ENCODE measurements around the gene STN1. TPM values are rescaled to one million over a fixed set of nuclear protein-coding genes. Genes with fewer than 3 reads are reported as not detected.

STN1 gene
- total and polyA plus RNA-seq, 2 of the 8 experiments (the other 6 are each of a cell fraction or from before 2014, with no cell fraction given) = 10.1 to 12.4 TPM

DNA sequence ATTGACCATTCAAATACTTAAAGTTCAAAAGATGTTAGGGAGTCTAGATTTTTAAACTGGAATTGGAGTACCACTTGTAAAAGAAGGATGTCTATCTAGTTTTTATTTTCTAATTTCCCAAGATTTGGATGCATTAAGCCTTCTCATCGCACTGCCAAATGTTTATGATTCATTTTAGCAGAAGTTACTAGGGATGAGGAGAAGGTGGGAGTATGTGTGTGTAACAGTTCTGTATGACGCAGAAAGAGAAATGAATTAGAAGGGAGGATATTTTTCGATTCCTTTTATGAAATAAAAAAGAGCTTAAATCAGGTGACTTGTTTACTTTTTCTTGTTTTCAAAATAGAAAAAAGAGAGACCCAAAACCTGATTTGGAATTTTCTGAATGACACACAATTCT is 42.1 kb upstream of the STN1 start (continued):
- TF ChIP-seq, protein P1, sequence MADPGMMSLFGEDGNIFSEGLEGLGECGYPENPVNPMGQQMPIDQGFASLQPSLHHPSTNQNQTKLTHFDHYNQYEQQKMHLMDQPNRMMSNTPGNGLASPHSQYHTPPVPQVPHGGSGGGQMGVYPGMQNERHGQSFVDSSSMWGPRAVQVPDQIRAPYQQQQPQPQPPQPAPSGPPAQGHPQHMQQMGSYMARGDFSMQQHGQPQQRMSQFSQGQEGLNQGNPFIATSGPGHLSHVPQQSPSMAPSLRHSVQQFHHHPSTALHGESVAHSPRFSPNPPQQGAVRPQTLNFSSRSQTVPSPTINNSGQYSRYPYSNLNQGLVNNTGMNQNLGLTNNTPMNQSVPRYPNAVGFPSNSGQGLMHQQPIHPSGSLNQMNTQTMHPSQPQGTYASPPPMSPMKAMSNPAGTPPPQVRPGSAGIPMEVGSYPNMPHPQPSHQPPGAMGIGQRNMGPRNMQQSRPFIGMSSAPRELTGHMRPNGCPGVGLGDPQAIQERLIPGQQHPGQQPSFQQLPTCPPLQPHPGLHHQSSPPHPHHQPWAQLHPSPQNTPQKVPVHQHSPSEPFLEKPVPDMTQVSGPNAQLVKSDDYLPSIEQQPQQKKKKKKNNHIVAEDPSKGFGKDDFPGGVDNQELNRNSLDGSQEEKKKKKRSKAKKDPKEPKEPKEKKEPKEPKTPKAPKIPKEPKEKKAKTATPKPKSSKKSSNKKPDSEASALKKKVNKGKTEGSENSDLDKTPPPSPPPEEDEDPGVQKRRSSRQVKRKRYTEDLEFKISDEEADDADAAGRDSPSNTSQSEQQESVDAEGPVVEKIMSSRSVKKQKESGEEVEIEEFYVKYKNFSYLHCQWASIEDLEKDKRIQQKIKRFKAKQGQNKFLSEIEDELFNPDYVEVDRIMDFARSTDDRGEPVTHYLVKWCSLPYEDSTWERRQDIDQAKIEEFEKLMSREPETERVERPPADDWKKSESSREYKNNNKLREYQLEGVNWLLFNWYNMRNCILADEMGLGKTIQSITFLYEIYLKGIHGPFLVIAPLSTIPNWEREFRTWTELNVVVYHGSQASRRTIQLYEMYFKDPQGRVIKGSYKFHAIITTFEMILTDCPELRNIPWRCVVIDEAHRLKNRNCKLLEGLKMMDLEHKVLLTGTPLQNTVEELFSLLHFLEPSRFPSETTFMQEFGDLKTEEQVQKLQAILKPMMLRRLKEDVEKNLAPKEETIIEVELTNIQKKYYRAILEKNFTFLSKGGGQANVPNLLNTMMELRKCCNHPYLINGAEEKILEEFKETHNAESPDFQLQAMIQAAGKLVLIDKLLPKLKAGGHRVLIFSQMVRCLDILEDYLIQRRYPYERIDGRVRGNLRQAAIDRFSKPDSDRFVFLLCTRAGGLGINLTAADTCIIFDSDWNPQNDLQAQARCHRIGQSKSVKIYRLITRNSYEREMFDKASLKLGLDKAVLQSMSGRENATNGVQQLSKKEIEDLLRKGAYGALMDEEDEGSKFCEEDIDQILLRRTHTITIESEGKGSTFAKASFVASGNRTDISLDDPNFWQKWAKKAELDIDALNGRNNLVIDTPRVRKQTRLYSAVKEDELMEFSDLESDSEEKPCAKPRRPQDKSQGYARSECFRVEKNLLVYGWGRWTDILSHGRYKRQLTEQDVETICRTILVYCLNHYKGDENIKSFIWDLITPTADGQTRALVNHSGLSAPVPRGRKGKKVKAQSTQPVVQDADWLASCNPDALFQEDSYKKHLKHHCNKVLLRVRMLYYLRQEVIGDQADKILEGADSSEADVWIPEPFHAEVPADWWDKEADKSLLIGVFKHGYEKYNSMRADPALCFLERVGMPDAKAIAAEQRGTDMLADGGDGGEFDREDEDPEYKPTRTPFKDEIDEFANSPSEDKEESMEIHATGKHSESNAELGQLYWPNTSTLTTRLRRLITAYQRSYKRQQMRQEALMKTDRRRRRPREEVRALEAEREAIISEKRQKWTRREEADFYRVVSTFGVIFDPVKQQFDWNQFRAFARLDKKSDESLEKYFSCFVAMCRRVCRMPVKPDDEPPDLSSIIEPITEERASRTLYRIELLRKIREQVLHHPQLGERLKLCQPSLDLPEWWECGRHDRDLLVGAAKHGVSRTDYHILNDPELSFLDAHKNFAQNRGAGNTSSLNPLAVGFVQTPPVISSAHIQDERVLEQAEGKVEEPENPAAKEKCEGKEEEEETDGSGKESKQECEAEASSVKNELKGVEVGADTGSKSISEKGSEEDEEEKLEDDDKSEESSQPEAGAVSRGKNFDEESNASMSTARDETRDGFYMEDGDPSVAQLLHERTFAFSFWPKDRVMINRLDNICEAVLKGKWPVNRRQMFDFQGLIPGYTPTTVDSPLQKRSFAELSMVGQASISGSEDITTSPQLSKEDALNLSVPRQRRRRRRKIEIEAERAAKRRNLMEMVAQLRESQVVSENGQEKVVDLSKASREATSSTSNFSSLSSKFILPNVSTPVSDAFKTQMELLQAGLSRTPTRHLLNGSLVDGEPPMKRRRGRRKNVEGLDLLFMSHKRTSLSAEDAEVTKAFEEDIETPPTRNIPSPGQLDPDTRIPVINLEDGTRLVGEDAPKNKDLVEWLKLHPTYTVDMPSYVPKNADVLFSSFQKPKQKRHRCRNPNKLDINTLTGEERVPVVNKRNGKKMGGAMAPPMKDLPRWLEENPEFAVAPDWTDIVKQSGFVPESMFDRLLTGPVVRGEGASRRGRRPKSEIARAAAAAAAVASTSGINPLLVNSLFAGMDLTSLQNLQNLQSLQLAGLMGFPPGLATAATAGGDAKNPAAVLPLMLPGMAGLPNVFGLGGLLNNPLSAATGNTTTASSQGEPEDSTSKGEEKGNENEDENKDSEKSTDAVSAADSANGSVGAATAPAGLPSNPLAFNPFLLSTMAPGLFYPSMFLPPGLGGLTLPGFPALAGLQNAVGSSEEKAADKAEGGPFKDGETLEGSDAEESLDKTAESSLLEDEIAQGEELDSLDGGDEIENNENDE (IDR thresholded peaks at IDR 0.05; ENCODE audit: insufficient replicate concordance, low read length) = no peak
- TF ChIP-seq, protein P2, sequence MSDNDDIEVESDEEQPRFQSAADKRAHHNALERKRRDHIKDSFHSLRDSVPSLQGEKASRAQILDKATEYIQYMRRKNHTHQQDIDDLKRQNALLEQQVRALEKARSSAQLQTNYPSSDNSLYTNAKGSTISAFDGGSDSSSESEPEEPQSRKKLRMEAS (IDR thresholded peaks at IDR 0.05) = no peak
- TF ChIP-seq MAFK (IDR thresholded peaks at IDR 0.05; ENCODE audit: low read depth, low read length) = no peak
- TF ChIP-seq CEBPB (IDR thresholded peaks at IDR 0.05; ENCODE audit: low read depth, low read length) = no peak
- TF ChIP-seq, protein P3, sequence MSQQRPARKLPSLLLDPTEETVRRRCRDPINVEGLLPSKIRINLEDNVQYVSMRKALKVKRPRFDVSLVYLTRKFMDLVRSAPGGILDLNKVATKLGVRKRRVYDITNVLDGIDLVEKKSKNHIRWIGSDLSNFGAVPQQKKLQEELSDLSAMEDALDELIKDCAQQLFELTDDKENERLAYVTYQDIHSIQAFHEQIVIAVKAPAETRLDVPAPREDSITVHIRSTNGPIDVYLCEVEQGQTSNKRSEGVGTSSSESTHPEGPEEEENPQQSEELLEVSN (IDR thresholded peaks at IDR 0.05) = no peak
- no peak for TF ChIP-seq POU5F1 (IDR thresholded peaks at IDR 0.05; ENCODE audit: low read depth, low read length)
- TF ChIP-seq KDM4A (IDR thresholded peaks at IDR 0.05; ENCODE audit: low read depth, low read length, severe bottlenecking) = no peak
- TF ChIP-seq RFX5 (IDR thresholded peaks at IDR 0.05; ENCODE audit: borderline replicate concordance, low read depth, low read length) = no peak
- TF ChIP-seq TBP (IDR thresholded peaks at IDR 0.05; ENCODE audit: low read depth, low read length) = no peak
- no peak for TF ChIP-seq GTF2F1 (IDR thresholded peaks at IDR 0.05; ENCODE audit: borderline replicate concordance, low read depth, low read length)
- TF ChIP-seq EP300 (IDR thresholded peaks at IDR 0.05; ENCODE audit: borderline replicate concordance in 1 of 2, low read depth in 2 of 2, low read length in 2 of 2) = no peak

Data from H1 (cell line).